ENCODE results near the gene GLIS2. TPM values are rescaled to one million over a fixed set of nuclear protein-coding genes. Genes with fewer than 3 reads are reported as not detected.

GLIS2 gene
- polyA plus RNA-seq, 5 donors, result 13.7 to 35.3 (median 22.8) TPM

DNA sequence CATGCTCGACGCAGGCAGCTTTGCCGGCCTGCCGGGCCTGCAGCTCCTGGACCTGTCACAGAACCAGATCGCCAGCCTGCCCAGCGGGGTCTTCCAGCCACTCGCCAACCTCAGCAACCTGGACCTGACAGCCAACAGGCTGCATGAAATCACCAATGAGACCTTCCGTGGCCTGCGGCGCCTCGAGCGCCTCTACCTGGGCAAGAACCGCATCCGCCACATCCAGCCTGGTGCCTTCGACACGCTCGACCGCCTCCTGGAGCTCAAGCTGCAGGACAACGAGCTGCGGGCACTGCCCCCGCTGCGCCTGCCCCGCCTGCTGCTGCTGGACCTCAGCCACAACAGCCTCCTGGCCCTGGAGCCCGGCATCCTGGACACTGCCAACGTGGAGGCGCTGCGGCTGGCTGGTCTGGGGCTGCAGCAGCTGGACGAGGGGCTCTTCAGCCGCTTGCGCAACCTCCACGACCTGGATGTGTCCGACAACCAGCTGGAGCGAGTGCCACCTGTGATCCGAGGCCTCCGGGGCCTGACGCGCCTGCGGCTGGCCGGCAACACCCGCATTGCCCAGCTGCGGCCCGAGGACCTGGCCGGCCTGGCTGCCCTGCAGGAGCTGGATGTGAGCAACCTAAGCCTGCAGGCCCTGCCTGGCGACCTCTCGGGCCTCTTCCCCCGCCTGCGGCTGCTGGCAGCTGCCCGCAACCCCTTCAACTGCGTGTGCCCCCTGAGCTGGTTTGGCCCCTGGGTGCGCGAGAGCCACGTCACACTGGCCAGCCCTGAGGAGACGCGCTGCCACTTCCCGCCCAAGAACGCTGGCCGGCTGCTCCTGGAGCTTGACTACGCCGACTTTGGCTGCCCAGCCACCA lies 65.4 kb downstream of the GLIS2 start:
- DNase-seq, result no peak

DNA sequence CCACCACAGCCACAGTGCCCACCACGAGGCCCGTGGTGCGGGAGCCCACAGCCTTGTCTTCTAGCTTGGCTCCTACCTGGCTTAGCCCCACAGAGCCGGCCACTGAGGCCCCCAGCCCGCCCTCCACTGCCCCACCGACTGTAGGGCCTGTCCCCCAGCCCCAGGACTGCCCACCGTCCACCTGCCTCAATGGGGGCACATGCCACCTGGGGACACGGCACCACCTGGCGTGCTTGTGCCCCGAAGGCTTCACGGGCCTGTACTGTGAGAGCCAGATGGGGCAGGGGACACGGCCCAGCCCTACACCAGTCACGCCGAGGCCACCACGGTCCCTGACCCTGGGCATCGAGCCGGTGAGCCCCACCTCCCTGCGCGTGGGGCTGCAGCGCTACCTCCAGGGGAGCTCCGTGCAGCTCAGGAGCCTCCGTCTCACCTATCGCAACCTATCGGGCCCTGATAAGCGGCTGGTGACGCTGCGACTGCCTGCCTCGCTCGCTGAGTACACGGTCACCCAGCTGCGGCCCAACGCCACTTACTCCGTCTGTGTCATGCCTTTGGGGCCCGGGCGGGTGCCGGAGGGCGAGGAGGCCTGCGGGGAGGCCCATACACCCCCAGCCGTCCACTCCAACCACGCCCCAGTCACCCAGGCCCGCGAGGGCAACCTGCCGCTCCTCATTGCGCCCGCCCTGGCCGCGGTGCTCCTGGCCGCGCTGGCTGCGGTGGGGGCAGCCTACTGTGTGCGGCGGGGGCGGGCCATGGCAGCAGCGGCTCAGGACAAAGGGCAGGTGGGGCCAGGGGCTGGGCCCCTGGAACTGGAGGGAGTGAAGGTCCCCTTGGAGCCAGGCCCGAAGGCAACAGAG lies 66.3 kb downstream of the GLIS2 start:
- no peak for DNase-seq

DNA sequence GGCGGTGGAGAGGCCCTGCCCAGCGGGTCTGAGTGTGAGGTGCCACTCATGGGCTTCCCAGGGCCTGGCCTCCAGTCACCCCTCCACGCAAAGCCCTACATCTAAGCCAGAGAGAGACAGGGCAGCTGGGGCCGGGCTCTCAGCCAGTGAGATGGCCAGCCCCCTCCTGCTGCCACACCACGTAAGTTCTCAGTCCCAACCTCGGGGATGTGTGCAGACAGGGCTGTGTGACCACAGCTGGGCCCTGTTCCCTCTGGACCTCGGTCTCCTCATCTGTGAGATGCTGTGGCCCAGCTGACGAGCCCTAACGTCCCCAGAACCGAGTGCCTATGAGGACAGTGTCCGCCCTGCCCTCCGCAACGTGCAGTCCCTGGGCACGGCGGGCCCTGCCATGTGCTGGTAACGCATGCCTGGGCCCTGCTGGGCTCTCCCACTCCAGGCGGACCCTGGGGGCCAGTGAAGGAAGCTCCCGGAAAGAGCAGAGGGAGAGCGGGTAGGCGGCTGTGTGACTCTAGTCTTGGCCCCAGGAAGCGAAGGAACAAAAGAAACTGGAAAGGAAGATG lies 67.0 kb downstream of the GLIS2 start:
- DNase-seq, result no peak

DNA sequence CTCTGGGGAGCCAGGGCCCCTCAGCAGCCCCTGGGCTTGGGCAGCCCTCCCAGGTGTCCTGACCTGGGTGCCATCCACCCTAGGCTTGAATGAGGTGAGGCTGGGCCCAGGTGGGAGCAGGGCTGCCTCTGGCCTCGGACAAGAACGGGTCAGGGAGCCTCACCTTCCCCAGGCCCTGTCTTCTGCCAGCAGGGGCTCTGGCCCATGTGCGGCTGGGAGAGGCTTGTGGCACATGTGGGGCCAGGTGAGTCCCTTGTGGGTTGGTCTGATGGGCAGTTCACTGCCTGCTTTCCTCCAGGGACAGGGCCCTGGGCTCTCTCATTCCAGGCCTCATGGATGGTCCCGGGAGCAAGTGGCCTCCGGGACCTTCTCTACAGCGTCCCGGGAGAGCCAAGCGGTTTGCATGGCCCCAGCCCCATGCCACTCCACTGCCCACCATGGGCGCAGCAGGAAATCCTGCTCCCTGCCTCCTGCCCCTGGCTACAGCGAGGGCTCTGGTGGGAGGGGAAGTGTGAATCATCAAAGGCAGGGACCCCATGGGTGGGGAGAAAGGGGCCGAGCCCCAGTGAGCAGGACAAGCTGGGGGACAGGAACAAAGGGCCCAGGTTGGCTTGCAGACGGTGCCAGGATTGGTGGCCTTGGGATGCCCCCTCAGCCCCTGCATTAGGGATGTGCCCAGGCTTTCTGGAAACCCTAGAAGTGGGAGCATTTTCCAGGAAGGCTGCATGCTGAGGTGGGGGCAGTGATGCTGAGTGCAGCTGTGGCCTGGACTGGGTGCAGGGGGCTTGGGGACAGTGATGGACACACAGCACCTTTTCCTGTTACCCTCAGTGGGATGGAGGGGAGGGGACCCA lies 68.0 kb downstream of the GLIS2 start:
- no peak for DNase-seq

DNA sequence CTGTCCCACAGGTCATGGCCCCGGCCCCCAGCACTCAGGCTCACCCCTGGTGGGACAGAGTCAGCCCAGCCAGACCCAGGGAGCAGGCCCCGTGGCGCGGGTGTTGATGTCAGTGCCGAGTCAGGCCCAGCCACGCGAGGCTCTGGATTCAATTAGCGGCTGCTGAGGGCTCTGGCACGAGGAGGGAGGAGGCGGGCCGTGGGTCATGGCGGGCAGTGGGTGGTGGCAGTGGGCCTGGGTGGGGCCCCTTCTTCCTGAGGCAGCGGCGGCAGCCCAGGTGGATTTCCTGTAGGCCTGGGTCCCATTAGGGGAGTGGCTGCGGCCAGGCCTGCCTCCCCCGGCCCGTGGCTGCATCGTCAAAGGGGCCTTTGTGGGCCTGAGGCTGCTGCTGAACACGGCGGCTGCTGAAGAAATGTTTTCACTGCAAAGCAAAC lies 68.7 kb downstream of the GLIS2 start:
- DNase-seq, result no peak

DNA sequence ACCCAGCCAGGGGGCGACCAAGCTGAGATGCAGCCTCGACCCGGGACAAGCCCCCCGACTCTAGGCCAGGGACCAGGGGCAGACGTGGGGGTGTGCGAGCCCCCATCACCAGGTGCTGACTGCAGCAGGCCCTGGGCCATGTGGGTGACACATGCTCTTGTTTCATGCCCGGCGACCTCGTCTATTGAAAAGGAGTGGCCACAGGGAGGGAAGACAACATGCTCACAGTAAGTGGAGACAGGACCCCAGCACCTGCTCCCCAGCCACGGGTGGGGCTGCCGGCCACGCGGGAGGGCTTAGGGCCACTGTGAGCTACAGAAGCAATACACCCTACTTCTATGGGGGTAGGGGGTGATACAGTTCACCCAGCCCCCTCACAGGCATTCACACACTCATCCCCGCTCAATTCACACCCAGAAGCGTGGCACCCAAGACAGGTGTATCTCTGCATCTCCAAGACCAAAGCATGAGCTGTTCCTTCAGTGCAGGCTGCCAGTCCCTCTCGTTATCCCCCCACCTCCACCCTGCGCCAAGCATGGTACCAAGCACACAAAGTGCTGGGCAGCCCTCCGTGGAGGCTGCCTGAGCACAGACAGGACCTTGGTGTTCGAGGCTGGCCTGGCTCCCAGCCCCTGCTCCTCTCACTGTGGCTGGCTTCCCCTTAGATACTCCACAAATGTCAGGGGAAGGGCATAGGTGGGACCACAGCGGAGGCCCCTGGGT lies 69.4 kb downstream of the GLIS2 start:
- DNase-seq, result no peak

DNA sequence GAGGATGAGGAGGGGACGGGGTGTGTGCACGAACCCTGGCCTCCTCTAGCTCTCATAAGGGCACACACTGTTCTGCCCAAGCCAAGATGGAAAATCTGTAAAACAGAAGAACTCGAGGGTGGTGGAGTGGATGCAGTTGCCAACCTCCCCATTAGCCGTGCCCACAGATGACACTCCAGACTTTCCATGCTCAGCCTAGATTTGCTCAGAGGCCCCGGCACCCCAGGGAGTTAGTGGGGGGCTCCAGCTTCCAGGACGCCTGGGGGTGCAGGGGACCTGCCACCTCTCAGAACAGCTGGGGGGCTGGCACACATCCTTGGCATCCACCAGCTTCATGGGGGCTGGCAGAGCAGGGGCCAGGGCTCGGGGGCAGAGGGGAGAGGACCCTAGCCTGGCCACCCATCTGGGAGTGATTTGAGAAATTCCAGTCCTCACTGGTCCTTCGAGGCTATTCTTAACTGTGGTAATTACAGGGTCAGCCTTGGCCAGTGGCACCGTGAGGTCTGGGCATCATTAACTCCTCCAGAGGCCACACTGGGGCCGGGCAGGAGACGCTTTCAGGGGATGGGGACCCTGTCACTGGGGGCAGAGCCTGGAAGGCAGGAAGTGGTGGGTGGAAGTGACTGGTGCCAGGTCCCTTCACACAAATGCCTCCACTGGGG lies 70.1 kb downstream of the GLIS2 start:
- no peak for DNase-seq

DNA sequence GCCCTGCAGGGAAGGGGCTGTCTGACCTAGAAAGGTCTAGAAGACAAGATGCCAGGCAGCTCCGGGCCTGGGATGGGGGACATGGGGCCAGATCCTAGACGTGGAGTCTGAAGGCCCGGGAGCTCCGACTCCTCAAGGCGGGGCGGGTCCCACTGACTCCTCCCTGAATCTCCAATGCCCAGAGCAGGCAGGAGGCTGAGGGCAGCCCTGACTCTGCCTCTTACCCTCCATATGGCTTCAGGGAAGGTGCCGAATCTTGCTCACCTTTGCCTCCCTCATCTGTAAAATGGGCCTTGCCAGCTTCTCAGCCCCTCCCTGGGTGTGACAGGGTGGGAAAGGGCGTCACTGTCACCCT lies 70.6 kb downstream of the GLIS2 start:
- DNase-seq, result no peak

DNA sequence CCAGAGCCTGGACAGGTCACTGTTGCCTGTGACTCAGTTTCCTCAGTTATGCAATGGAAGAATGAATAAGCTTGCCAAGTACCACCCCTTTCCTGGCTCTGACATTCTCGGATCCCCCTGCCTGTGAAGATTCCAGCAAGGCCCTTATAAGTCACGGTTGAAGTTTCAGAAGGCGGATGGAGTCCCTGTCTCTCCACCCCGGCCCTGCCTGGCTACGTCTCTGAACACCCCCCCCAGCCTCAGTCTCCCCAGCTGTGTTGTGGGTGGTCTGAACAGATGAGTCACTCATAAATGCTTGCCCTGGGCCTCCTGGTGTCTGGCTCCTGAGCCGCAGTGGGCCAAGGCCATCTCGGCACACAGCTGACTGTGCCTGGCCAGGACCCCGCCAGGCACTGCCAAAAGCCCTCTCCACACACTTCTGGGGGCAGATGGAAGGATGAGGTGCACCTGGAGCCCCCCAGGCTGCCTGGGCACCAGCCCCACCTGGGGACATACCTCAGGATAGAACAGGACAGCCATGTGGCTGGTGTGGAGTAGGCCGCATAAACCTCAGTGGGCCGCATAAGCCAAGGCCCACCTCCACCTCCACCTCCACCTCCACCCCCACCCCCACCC lies 71.2 kb downstream of the GLIS2 start:
- DNase-seq, result no peak

DNA sequence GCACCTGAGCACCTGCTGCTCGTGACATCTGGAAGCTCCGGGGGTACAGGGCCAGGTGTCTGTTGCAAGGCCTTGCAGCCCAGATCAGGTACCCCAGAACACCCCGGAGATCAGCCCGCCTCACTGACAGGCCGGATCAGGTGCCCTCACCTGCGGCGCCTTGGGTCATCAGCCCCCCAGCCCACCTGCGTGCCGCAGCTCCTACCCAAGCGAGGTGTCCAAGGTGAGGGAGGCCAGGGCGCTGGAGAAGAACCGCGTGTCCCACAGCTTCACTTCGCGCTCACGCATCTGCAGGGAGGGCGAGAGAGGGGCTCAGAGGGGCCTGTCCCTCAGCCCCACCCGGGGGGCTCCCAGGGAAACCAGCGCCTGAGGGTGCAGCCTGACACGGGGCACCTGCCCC lies 71.9 kb downstream of the GLIS2 start:
- DNase-seq, result no peak

DNA sequence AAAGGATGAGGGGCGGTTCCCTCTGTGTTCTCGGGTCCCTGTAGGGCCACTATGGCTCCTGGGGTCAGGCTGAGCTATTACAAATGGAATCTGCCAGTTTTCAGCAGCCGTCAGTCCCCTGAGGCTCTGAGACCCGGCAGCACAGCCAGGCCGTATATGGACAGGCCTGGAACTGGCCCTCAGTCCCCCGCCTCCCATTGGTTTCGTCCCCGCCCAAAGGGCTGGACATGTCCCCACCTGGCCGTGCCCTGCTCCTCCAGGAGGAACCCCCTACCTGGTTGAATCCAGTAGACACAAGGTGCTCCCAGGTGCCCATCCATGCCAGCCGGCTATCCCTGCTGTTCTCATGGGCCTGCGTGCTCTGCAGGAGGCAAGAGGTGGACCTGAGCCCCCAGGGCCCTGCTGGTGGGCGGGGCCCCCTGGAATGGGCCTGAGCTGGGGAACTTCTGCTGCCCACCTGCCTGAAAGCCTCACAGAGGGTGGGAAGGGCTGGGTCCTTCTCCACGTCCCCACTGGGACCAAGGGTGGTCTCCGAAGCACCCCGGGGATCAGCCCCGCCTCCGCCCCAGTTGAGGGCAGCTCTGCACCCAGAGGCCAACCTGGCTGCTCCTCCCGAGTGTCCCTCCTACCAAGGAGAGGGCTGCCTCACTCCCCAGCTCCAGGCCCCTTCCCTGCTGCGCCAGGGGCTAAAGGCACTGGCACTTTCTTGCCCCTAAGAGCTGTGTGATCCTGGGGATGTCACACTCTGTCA lies 72.6 kb downstream of the GLIS2 start:
- DNase-seq, result no peak

Other genes starting within 250 kb of the GLIS2 start
- 10 to 100 TPM in 4 of 5 donors, 1 to 10 TPM in 1; 8.9 to 13.8 (median 10.7) TPM for gene ADCY9, start 199.6 kb upstream of the GLIS2 start, polyA plus RNA-seq (ENCODE audit: insufficient read depth in 1 of 5, insufficient read length in 5 of 5, low replicate concordance in 1 of 5)
- 10 to 100 TPM in 1 of 5 donors, 1 to 10 TPM in 4; 4.4 to 25.9 (median 5.7) TPM for gene SRL, start 74.0 kb upstream of the GLIS2 start, polyA plus RNA-seq (ENCODE audit: insufficient read depth in 1 of 5, insufficient read length in 5 of 5, low replicate concordance in 1 of 5)
- 10 to 100 TPM; 15.4 to 26.4 (median 19.5) TPM for gene TFAP4, start 43.0 kb upstream of the GLIS2 start, polyA plus RNA-seq (ENCODE audit: insufficient read depth in 1 of 5, insufficient read length in 5 of 5, low replicate concordance in 1 of 5)
- gene PAM16, start 35.3 kb downstream of the GLIS2 start, polyA plus RNA-seq (ENCODE audit: insufficient read depth in 1 of 5, insufficient read length in 5 of 5, low replicate concordance in 1 of 5), result 10 to 100 TPM; 15.0 to 36.9 (median 26.0) TPM
- 10 to 100 TPM; 10.3 to 24.3 (median 17.1) TPM for gene VASN, start 55.8 kb downstream of the GLIS2 start, polyA plus RNA-seq (ENCODE audit: insufficient read depth in 1 of 5, insufficient read length in 5 of 5, low replicate concordance in 1 of 5)
- 10 to 100 TPM; 13.9 to 26.1 (median 18.5) TPM for gene CORO7, start 100.5 kb downstream of the GLIS2 start, polyA plus RNA-seq (ENCODE audit: insufficient read depth in 1 of 5, insufficient read length in 5 of 5, low replicate concordance in 1 of 5)
- 10 to 100 TPM; 30.6 to 39.5 (median 36.1) TPM for gene DNAJA3, start 109.8 kb downstream of the GLIS2 start, polyA plus RNA-seq (ENCODE audit: insufficient read depth in 1 of 5, insufficient read length in 5 of 5, low replicate concordance in 1 of 5)
- 10 to 100 TPM; 32.9 to 51.1 (median 42.7) TPM for gene NMRAL1, start 158.6 kb downstream of the GLIS2 start, polyA plus RNA-seq (ENCODE audit: insufficient read depth in 1 of 5, insufficient read length in 5 of 5, low replicate concordance in 1 of 5)
- 10 to 100 TPM; 38.7 to 57.1 (median 39.5) TPM for gene HMOX2, start 160.3 kb downstream of the GLIS2 start, polyA plus RNA-seq (ENCODE audit: insufficient read depth in 1 of 5, insufficient read length in 5 of 5, low replicate concordance in 1 of 5)
- gene CDIP1, start 222.7 kb downstream of the GLIS2 start, polyA plus RNA-seq (ENCODE audit: insufficient read depth in 1 of 5, insufficient read length in 5 of 5, low replicate concordance in 1 of 5), result 10 to 100 TPM; 17.1 to 29.3 (median 19.1) TPM
- under 1 TPM; 0.27 to 0.54 (median 0.33) TPM for gene C16orf96, start 240.3 kb downstream of the GLIS2 start, polyA plus RNA-seq (ENCODE audit: insufficient read depth in 1 of 5, insufficient read length in 5 of 5, low replicate concordance in 1 of 5)